Right lobe of liver (tissue), 6 donors: ENCODE data around the gene GRIFIN. TPM values are rescaled to one million over a fixed set of nuclear protein-coding genes. Genes with fewer than 3 reads are reported as not detected.

Experiments used
- ATAC-seq, 4 donors: fragments of 200-7000 bp; cut with Tn5 transposase; one replicate each; pipeline ENCODE4 v1.9.1; 2020; ENCODE audit warnings: mild to moderate bottlenecking in 4 of 4, moderate library complexity in 4 of 4
- DNase-seq, 3 donors: peaks; one replicate each; pipeline ENCODE4 v3.0.0-alpha.2; 2020
- H3K27ac ChIP-seq, 3 donors: fragments of 200-600 bp; one replicate each; pipeline ENCODE4 v1.8.0; 2022
- H3K27me3 ChIP-seq, 2 donors: fragments of 200-600 bp; one replicate each; pipeline ENCODE4 v1.8.0; 2022
- H3K36me3 ChIP-seq, 4 donors: fragments of 200-600 bp; sonication (generic) in 1 of 4; one replicate each; pipeline versions ENCODE4 v1.5.1 to v1.8.0; 2017 to 2022; ENCODE audit warnings: control low read depth in 1 of 4
- H3K4me1 ChIP-seq, 4 donors: fragments of 200-600 bp; sonication (generic) in 1 of 4; one replicate each; pipeline versions ENCODE4 v1.5.1 to v1.8.0; 2017 to 2022; ENCODE audit warnings: control low read depth in 1 of 4
- H3K4me3 ChIP-seq, 3 donors: fragments of 200-600 bp; one replicate each; pipeline ENCODE4 v1.8.0; 2022
- H3K9me3 ChIP-seq, 4 donors: fragments of 200-600 bp; sonication (generic) in 1 of 4; one replicate each; pipeline versions ENCODE4 v1.5.1 to v1.8.0; 2017 to 2022; ENCODE audit warnings: control low read depth in 1 of 4
- CTCF ChIP-seq, 4 donors: fragments of 200-600 bp in 3 of 4; fragments of 450-650 bp in 1 of 4; IDR thresholded peaks; one replicate each; pipeline versions ENCODE4 v1.5.1 to v1.8.0; 2016 to 2022; ENCODE audit warnings: antibody characterized with exemption in 4 of 4, mild to moderate bottlenecking in 2 of 4
- POLR2A ChIP-seq: fragments of 450-650 bp; IDR thresholded peaks from one replicate; pipeline ENCODE4 v1.6.1; 2017; ENCODE audit warnings: antibody characterized with exemption, mild to moderate bottlenecking
- WGBS: methylation state at CpG from one replicate; pipeline ENCODE4 v1.1.6; 2018; ENCODE audit warnings: low coverage, low lambda C conversion rate; ENCODE audit not compliant: insufficient coverage; ENCODE audit errors: missing lambda C conversion rate; 5-methylcytosine and 5-hydroxymethylcytosine counted together
- intact Hi-C, 2 donors: fragments of 100-400 bp; cut with DNase I; formaldehyde crosslinking; loops; one replicate each; pipeline versions ENCODE4 v1.11.2 to v1.14.1; 2022
- total RNA-seq, 6 experiments: library from RNA; depleted of rRNA in 2 of 6; stranded (reverse); fragments of >200 nt in 2 of 6; fragmentation: NEBNext Ultra II Directional in 3 of 6; extraction: Animal tissue kit (Norgen Biotek cat#: 25700) in 3 of 6; gene quantifications; one replicate each; pipeline versions ENCODE4 v1.1.0 to v1.2.4, GENCODE V29; 2016 to 2023
- donor health status: DM: no; HTN: yes; CAD: no.
- donor health status: DM: no; HTN: no; CAD: no.
- donor health status: DM: no; HTN: no; CAD: no.
- donor health status: DM: no; HTN: yes; CAD: no.
- donor health status: DM: no; HTN: yes; CAD: no.

Gene GRIFIN
- total RNA-seq, 6 experiments from 2014 or later: not detected

GRCh38 chr7:2517026-2517425 lies 40.8 kb upstream of the GRIFIN start:
- peaks cover 0 to 5% of the 10 kb centered on the region in 2 donors for H3K27me3 ChIP-seq
- DNase-seq (no peak), ATAC-seq (no peak)
- no peak overlapping the region for H3K4me3 ChIP-seq
- H3K4me1 ChIP-seq: peaks cover 0 to 6% (median 0%) of the 10 kb centered on the region in 4 donors
- no peak for TF ChIP-seq CTCF (IDR thresholded peaks at IDR 0.05)
- TF ChIP-seq POLR2A: no peak
- intact Hi-C loops: no loop called here
- H3K27ac ChIP-seq: no peak overlapping the region
- no peaks in the 10 kb centered on the region for H3K36me3 ChIP-seq
- 45% methylated on average over 5 of the region's 8 CpGs for WGBS
- no peaks in the 10 kb centered on the region for H3K9me3 ChIP-seq

GRCh38 chr7:2516194-2516555 lies 40.0 kb upstream of the GRIFIN start:
- ATAC-seq: no peak
- Histone ChIP-seq H3K27me3 (peaks cover 0 to 5% of the 10 kb centered on the region in 2 donors), H3K36me3 (no peaks in the 10 kb centered on the region), H3K9me3 (no peaks in the 10 kb centered on the region), H3K27ac (no peak overlapping the region), H3K4me1 (peaks cover 0 to 8% (median 0%) of the 10 kb centered on the region in 4 donors), H3K4me3 (no peak overlapping the region)
- WGBS: 89% methylated on average over 6 of the region's 8 CpGs
- TF ChIP-seq POLR2A (no peak), CTCF (IDR thresholded peaks at IDR 0.05) (no peak)
- no peak for DNase-seq
- intact Hi-C loops: no loop called here

- peaks cover 0 to 9% (median 0%) of the 10 kb centered on the region in 4 donors for H3K4me1 ChIP-seq
- H3K36me3 ChIP-seq: no peaks in the 10 kb centered on the region
- DNase-seq (no peak), ATAC-seq (no peak)
- WGBS: 90% methylated on average over 2 of the region's 15 CpGs
- no peak for TF ChIP-seq POLR2A
- TF ChIP-seq CTCF (IDR thresholded peaks at IDR 0.05): no peak
- H3K9me3 ChIP-seq: no peaks in the 10 kb centered on the region
- H3K27me3 ChIP-seq: peaks cover 0 to 5% of the 10 kb centered on the region in 2 donors
- no peak overlapping the region for H3K4me3 ChIP-seq
- no peak overlapping the region for H3K27ac ChIP-seq
- intact Hi-C loops: no loop called here
Observed at GRCh38 chr7:2515424-2516193, 39.4 kb upstream of the GRIFIN start.

GRCh38 chr7:2514473-2515423 lies 38.5 kb upstream of the GRIFIN start:
- H3K9me3 ChIP-seq: no peaks in the 10 kb centered on the region
- no peak for TF ChIP-seq POLR2A
- no peak for TF ChIP-seq CTCF (IDR thresholded peaks at IDR 0.05)
- DNase-seq: no peak
- no peak overlapping the region for H3K4me3 ChIP-seq
- no peaks in the 10 kb centered on the region for H3K27me3 ChIP-seq
- intact Hi-C loops: no loop called here
- no peak overlapping the region for H3K27ac ChIP-seq
- 61% methylated on average over 8 of the region's 9 CpGs for WGBS
- ATAC-seq: no peak
- H3K4me1 ChIP-seq: peaks cover 0 to 9% (median 0%) of the 10 kb centered on the region in 4 donors
- no peaks in the 10 kb centered on the region for H3K36me3 ChIP-seq
